Vagina (tissue), 2 donors: ENCODE data around the gene SSTR5. TPM values are rescaled to one million over a fixed set of nuclear protein-coding genes. Genes with fewer than 3 reads are reported as not detected.
A peak's percentile ranks its signal among the peaks of the same experiment; 100 is the strongest.

Experiments
- DNase-seq, 2 donors: peaks; one replicate each; pipeline ENCODE4 v3.0.0-alpha.2; 2017; ENCODE audit errors: extremely low spot score in 2 of 2
- H3K27ac ChIP-seq: fragments of 200-600 bp; sonication (generic); one replicate; pipeline ENCODE4 v1.5.1; 2019
- H3K27me3 ChIP-seq: fragments of 200-600 bp; sonication (generic); one replicate; pipeline ENCODE4 v1.5.1; 2019
- H3K36me3 ChIP-seq, 2 donors: fragments of 200-600 bp; sonication (generic); one replicate each; pipeline ENCODE4 v1.5.1; 2017 to 2019
- H3K4me1 ChIP-seq: fragments of 200-600 bp; sonication (generic); one replicate; pipeline ENCODE4 v1.5.1; 2019
- H3K4me3 ChIP-seq, 2 donors: fragments of 200-600 bp; sonication (generic); 1 replicate in 1 of 2; 2 replicates in 1 of 2; pipeline ENCODE4 v1.5.1; 2016 to 2019
- H3K9me3 ChIP-seq: fragments of 200-600 bp; sonication (generic); one replicate; pipeline ENCODE4 v1.5.1; 2019
- POLR2A ChIP-seq, 2 donors: fragments of 450-650 bp; IDR thresholded peaks; one replicate each; pipeline ENCODE4 v1.6.1; 2017; ENCODE audit warnings: antibody characterized with exemption in 2 of 2, mild to moderate bottlenecking in 2 of 2, moderate library complexity in 2 of 2
- POLR2AphosphoS5 ChIP-seq, 2 donors: sonication (generic); formaldehyde crosslinking; IDR thresholded peaks; one replicate each; pipeline ENCODE4 v1.9.0; 2017; ENCODE audit warnings: antibody characterized with exemption in 2 of 2, mild to moderate bottlenecking in 2 of 2, low read depth in 1 of 2; ENCODE audit not compliant: insufficient read depth in 1 of 2
- intact Hi-C: fragments of 100-400 bp; cut with DNase I; formaldehyde crosslinking; loops from one replicate; pipeline ENCODE4 v1.15.1; 2023
- total RNA-seq: library from RNA; depleted of rRNA; stranded (reverse); fragments of >200 nt; gene quantifications from one replicate; pipeline ENCODE4 v1.2.3, GENCODE V29; 2016
- TF ChIP-seq, protein P1 (sequence below), 3 experiments: fragments of 450-650 bp in 2 of 3; fragments of 200-600 bp in 1 of 3; sonication (generic) in 1 of 3; IDR thresholded peaks; one replicate each; pipeline ENCODE4 v1.5.1; 2017 to 2019; ENCODE audit warnings: antibody characterized with exemption in 3 of 3, mild to moderate bottlenecking in 2 of 3, moderate library complexity in 2 of 3

Gene SSTR5
- total RNA-seq, 1 donor from 2014 or later, result 0.98 TPM

GRCh38 chr16:1101573-1102332, 29.2 kb downstream of the SSTR5 start:
- Histone ChIP-seq H3K4me1 (peaks cover 6% of the 10 kb centered on the region), H3K9me3 (no peaks in the 10 kb centered on the region), H3K27me3 (no peaks in the 10 kb centered on the region), H3K36me3 (no peaks in the 10 kb centered on the region), H3K27ac (no peak overlapping the region), H3K4me3 (no peak overlapping the region)
- intact Hi-C loops, result no loop called here
- DNase-seq, result no peak
- TF ChIP-seq POLR2AphosphoS5 (IDR thresholded peaks at IDR 0.05; ENCODE audit: insufficient read depth in 1 of 2, low read depth in 1 of 2) (no peak), POLR2A (IDR thresholded peaks at IDR 0.05) (no peak)
- TF ChIP-seq, protein P1, sequence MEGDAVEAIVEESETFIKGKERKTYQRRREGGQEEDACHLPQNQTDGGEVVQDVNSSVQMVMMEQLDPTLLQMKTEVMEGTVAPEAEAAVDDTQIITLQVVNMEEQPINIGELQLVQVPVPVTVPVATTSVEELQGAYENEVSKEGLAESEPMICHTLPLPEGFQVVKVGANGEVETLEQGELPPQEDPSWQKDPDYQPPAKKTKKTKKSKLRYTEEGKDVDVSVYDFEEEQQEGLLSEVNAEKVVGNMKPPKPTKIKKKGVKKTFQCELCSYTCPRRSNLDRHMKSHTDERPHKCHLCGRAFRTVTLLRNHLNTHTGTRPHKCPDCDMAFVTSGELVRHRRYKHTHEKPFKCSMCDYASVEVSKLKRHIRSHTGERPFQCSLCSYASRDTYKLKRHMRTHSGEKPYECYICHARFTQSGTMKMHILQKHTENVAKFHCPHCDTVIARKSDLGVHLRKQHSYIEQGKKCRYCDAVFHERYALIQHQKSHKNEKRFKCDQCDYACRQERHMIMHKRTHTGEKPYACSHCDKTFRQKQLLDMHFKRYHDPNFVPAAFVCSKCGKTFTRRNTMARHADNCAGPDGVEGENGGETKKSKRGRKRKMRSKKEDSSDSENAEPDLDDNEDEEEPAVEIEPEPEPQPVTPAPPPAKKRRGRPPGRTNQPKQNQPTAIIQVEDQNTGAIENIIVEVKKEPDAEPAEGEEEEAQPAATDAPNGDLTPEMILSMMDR (IDR thresholded peaks at IDR 0.05), result no peak

- Histone ChIP-seq H3K27ac (no peak overlapping the region), H3K9me3 (no peaks in the 10 kb centered on the region), H3K4me3 (no peak overlapping the region), H3K27me3 (no peaks in the 10 kb centered on the region), H3K4me1 (peaks cover 6% of the 10 kb centered on the region), H3K36me3 (no peaks in the 10 kb centered on the region)
- intact Hi-C loops, result no loop called here
- DNase-seq, result no peak
- TF ChIP-seq POLR2AphosphoS5 (IDR thresholded peaks at IDR 0.05; ENCODE audit: insufficient read depth in 1 of 2, low read depth in 1 of 2), result no peak
- TF ChIP-seq, protein P1 (IDR thresholded peaks at IDR 0.05), result no peak
- TF ChIP-seq POLR2A (IDR thresholded peaks at IDR 0.05), result no peak
Observed at GRCh38 chr16:1102333-1102700, 29.8 kb downstream of the SSTR5 start.

GRCh38 chr16:1102921-1103635, 30.5 kb downstream of the SSTR5 start:
- Histone ChIP-seq H3K27me3 (no peaks in the 10 kb centered on the region), H3K4me1 (peaks cover 6% of the 10 kb centered on the region), H3K36me3 (no peaks in the 10 kb centered on the region), H3K9me3 (no peaks in the 10 kb centered on the region), H3K4me3 (peak overlapping the region in 1 of 2 donors; percentile 2), H3K27ac (no peak overlapping the region)
- TF ChIP-seq POLR2A (IDR thresholded peaks at IDR 0.05), result no peak
- TF ChIP-seq, protein P1 (IDR thresholded peaks at IDR 0.05), result peak; percentile 48 to 56 (median 51)
- intact Hi-C loops, result no loop called here
- DNase-seq, result no peak

GRCh38 chr16:1103636-1103980, 31.1 kb downstream of the SSTR5 start:
- Histone ChIP-seq H3K4me1 (peaks cover 10% of the 10 kb centered on the region), H3K4me3 (no peak overlapping the region), H3K27ac (no peak overlapping the region), H3K9me3 (no peaks in the 10 kb centered on the region), H3K27me3 (no peaks in the 10 kb centered on the region), H3K36me3 (no peaks in the 10 kb centered on the region)
- no peak for DNase-seq
- no peak for TF ChIP-seq POLR2AphosphoS5 (IDR thresholded peaks at IDR 0.05; ENCODE audit: insufficient read depth in 1 of 2, low read depth in 1 of 2)
- TF ChIP-seq, protein P1 (IDR thresholded peaks at IDR 0.05), result no peak
- TF ChIP-seq POLR2A (IDR thresholded peaks at IDR 0.05), result no peak
- intact Hi-C loops, result no loop called here
